ENCODE measurements around the gene RAVER1. TPM values are rescaled to one million over a fixed set of nuclear protein-coding genes. Genes with fewer than 3 reads are reported as not detected.

The RAVER1 gene
- total RNA-seq, 1 experiment from 2014 or later = 86.9 TPM

DNA sequence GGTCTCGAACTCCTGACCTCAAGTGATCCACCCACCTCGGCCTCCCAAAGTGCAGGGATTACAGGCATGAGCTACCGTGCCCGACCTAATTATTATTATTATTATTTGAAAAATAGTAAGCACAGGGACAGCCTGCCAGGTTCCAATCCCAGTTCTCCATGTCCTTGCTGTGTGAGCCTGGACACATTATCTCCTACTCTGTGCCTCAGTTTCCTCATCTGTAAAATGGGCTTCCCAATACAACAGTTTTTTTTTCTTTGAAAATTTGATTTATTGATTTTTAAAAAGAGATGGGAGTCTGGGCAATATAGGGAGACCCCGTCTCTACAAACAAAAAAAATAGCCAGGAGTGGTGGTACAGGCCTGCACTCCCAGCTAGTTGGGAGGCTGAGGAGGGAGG lies 27.0 kb downstream of the RAVER1 start:
- no peak overlapping the region for H3K4me3 Mint-ChIP-seq
- no peaks in the 10 kb centered on the region for H3K9me3 Mint-ChIP-seq
- H3K4me1 Mint-ChIP-seq = no peaks in the 10 kb centered on the region
- CTCF ChIA-PET = interaction anchor here (2.4 kb wide), 1 partner anchor 82 kb away, joined by 9 read pairs; no protein-coding TSS in a partner anchor
- H3K36me3 Mint-ChIP-seq = no peaks in the 10 kb centered on the region
- H3K27me3 Mint-ChIP-seq (ENCODE audit: low read depth) = peaks cover 2% of the 10 kb centered on the region
- ATAC-seq = no peak
- TF ChIP-seq, protein P1, sequence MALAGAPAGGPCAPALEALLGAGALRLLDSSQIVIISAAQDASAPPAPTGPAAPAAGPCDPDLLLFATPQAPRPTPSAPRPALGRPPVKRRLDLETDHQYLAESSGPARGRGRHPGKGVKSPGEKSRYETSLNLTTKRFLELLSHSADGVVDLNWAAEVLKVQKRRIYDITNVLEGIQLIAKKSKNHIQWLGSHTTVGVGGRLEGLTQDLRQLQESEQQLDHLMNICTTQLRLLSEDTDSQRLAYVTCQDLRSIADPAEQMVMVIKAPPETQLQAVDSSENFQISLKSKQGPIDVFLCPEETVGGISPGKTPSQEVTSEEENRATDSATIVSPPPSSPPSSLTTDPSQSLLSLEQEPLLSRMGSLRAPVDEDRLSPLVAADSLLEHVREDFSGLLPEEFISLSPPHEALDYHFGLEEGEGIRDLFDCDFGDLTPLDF (CRISPR knock-in tag; IDR thresholded peaks at IDR 0.05) = no peak
- TF ChIP-seq, protein P2, sequence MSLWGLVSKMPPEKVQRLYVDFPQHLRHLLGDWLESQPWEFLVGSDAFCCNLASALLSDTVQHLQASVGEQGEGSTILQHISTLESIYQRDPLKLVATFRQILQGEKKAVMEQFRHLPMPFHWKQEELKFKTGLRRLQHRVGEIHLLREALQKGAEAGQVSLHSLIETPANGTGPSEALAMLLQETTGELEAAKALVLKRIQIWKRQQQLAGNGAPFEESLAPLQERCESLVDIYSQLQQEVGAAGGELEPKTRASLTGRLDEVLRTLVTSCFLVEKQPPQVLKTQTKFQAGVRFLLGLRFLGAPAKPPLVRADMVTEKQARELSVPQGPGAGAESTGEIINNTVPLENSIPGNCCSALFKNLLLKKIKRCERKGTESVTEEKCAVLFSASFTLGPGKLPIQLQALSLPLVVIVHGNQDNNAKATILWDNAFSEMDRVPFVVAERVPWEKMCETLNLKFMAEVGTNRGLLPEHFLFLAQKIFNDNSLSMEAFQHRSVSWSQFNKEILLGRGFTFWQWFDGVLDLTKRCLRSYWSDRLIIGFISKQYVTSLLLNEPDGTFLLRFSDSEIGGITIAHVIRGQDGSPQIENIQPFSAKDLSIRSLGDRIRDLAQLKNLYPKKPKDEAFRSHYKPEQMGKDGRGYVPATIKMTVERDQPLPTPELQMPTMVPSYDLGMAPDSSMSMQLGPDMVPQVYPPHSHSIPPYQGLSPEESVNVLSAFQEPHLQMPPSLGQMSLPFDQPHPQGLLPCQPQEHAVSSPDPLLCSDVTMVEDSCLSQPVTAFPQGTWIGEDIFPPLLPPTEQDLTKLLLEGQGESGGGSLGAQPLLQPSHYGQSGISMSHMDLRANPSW (CRISPR knock-in tag; conservative IDR thresholded peaks at IDR 0.05; ENCODE audit: low read depth) = no peak
- TF ChIP-seq SOX15 (CRISPR knock-in tag; IDR thresholded peaks at IDR 0.05) (no peak), RORB (CRISPR knock-in tag; IDR thresholded peaks at IDR 0.05) (no peak), ZBTB21 (CRISPR knock-in tag; IDR thresholded peaks at IDR 0.05; ENCODE audit: borderline replicate concordance) (no peak), ZNF219 (CRISPR knock-in tag; IDR thresholded peaks at IDR 0.05; ENCODE audit: borderline replicate concordance) (no peak), ZNF121 (CRISPR knock-in tag; IDR thresholded peaks at IDR 0.05) (no peak), AR (CRISPR knock-in tag; IDR thresholded peaks at IDR 0.05) (no peak), ESRRA (CRISPR knock-in tag; IDR thresholded peaks at IDR 0.05; ENCODE audit: borderline replicate concordance) (no peak), USF1 (CRISPR knock-in tag; IDR thresholded peaks at IDR 0.05) (no peak), NR1H2 (CRISPR knock-in tag; IDR thresholded peaks at IDR 0.05) (no peak), ZNF416 (CRISPR knock-in tag; IDR thresholded peaks at IDR 0.05) (no peak), ZNF232 (CRISPR knock-in tag; IDR thresholded peaks at IDR 0.05) (no peak)
- TF ChIP-seq, protein P3, sequence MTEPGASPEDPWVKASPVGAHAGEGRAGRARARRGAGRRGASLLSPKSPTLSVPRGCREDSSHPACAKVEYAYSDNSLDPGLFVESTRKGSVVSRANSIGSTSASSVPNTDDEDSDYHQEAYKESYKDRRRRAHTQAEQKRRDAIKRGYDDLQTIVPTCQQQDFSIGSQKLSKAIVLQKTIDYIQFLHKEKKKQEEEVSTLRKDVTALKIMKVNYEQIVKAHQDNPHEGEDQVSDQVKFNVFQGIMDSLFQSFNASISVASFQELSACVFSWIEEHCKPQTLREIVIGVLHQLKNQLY (CRISPR knock-in tag; IDR thresholded peaks at IDR 0.05) = no peak
- TF ChIP-seq, protein P4, sequence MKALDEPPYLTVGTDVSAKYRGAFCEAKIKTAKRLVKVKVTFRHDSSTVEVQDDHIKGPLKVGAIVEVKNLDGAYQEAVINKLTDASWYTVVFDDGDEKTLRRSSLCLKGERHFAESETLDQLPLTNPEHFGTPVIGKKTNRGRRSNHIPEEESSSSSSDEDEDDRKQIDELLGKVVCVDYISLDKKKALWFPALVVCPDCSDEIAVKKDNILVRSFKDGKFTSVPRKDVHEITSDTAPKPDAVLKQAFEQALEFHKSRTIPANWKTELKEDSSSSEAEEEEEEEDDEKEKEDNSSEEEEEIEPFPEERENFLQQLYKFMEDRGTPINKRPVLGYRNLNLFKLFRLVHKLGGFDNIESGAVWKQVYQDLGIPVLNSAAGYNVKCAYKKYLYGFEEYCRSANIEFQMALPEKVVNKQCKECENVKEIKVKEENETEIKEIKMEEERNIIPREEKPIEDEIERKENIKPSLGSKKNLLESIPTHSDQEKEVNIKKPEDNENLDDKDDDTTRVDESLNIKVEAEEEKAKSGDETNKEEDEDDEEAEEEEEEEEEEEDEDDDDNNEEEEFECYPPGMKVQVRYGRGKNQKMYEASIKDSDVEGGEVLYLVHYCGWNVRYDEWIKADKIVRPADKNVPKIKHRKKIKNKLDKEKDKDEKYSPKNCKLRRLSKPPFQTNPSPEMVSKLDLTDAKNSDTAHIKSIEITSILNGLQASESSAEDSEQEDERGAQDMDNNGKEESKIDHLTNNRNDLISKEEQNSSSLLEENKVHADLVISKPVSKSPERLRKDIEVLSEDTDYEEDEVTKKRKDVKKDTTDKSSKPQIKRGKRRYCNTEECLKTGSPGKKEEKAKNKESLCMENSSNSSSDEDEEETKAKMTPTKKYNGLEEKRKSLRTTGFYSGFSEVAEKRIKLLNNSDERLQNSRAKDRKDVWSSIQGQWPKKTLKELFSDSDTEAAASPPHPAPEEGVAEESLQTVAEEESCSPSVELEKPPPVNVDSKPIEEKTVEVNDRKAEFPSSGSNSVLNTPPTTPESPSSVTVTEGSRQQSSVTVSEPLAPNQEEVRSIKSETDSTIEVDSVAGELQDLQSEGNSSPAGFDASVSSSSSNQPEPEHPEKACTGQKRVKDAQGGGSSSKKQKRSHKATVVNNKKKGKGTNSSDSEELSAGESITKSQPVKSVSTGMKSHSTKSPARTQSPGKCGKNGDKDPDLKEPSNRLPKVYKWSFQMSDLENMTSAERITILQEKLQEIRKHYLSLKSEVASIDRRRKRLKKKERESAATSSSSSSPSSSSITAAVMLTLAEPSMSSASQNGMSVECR (CRISPR knock-in tag; IDR thresholded peaks at IDR 0.05; ENCODE audit: borderline replicate concordance) = no peak
- TF ChIP-seq, protein P5, sequence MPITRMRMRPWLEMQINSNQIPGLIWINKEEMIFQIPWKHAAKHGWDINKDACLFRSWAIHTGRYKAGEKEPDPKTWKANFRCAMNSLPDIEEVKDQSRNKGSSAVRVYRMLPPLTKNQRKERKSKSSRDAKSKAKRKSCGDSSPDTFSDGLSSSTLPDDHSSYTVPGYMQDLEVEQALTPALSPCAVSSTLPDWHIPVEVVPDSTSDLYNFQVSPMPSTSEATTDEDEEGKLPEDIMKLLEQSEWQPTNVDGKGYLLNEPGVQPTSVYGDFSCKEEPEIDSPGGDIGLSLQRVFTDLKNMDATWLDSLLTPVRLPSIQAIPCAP (CRISPR knock-in tag; IDR thresholded peaks at IDR 0.05) = no peak
- POLR2A ChIA-PET = no interaction called here
- no peak overlapping the region for H3K27ac Mint-ChIP-seq
- DNase-seq (ENCODE audit: low spot score) = no peak

Measured in WTC11 (cell line).